A549 (cell line): ENCODE measurements around the gene FRY.

Source experiments
- CHD4 ChIP-seq: fragments of 200-600 bp; sonication (generic); IDR thresholded peaks from 2 replicates; pipeline ENCODE4 v1.6.1; 2016; ENCODE audit warnings: antibody characterized with exemption, mild to moderate bottlenecking, borderline replicate concordance
- CTCF ChIP-seq: fragments of >200 bp; sonication (Bioruptor Twin); formaldehyde crosslinking; IDR thresholded peaks from 3 replicates; pipeline ENCODE4 v1.5.1; 2016
- ESRRA ChIP-seq: fragments of 150-350 bp; IDR thresholded peaks from 2 replicates; pipeline ENCODE4 v1.6.1; 2014; ENCODE audit warnings: mild to moderate bottlenecking, low read length, borderline replicate concordance
- GATA3 ChIP-seq: IDR thresholded peaks from 2 replicates; pipeline ENCODE4 v1.6.1; 2012; ENCODE audit warnings: borderline replicate concordance
- HMGXB4 ChIP-seq: fragments of 250-450 bp; sonication (Bioruptor Pico); IDR thresholded peaks from 2 replicates; pipeline ENCODE4 v1.5.0; 2021; ENCODE audit warnings: mild to moderate bottlenecking, moderate library complexity, borderline replicate concordance
- KDM1A ChIP-seq: fragments of 200-600 bp; sonication (generic); IDR thresholded peaks from 2 replicates; pipeline ENCODE4 v1.6.1; 2016; ENCODE audit warnings: low read depth, mild to moderate bottlenecking
- KDM5A ChIP-seq: fragments of 200-600 bp; sonication (generic); IDR thresholded peaks from 2 replicates; pipeline ENCODE4 v1.6.1; 2016; ENCODE audit warnings: antibody characterized with exemption, mild to moderate bottlenecking
- MYC ChIP-seq: IDR thresholded peaks from 2 replicates; pipeline ENCODE4 v1.6.1; 2012; ENCODE audit warnings: mild to moderate bottlenecking, inconsistent platforms, low read length, improper control_type of control experiment, borderline replicate concordance
- NR3C1 ChIP-seq: fragments of >200 bp; sonication (Bioruptor Twin); formaldehyde crosslinking; IDR thresholded peaks from 3 replicates; pipeline ENCODE4 v1.6.1; 2017
- POLR2A ChIP-seq: IDR thresholded peaks from 2 replicates; pipeline ENCODE4 v1.6.1; 2012; ENCODE audit warnings: mild to moderate bottlenecking, low read length
- REST ChIP-seq: fragments of 200-600 bp; sonication (generic); IDR thresholded peaks from 2 replicates; pipeline ENCODE4 v1.6.1; 2016; ENCODE audit warnings: antibody characterized with exemption, mild to moderate bottlenecking, moderate library complexity
- RFX5 ChIP-seq: fragments of 450-650 bp; IDR thresholded peaks from 2 replicates; pipeline ENCODE4 v1.7.1; 2014; ENCODE audit warnings: antibody characterized with exemption, mild to moderate bottlenecking, moderate library complexity
- TP53 ChIP-seq: fragments of 250-450 bp; sonication (Bioruptor Pico); IDR thresholded peaks from 2 replicates; pipeline ENCODE4 v1.5.0; 2021; ENCODE audit warnings: mild to moderate bottlenecking, moderate library complexity

GRCh38 chr13:32092496-32092895, 60.9 kb downstream of the FRY start:
- TF ChIP-seq TP53 (CRISPR knock-in tag) (no peak), CTCF (no peak), NR3C1 (no peak), MYC (no peak), POLR2A (no peak), ESRRA (no peak), REST (no peak), HMGXB4 (no peak), KDM5A (no peak), CHD4 (no peak), KDM1A (no peak), RFX5 (no peak), GATA3 (no peak)
